H9 (cell line): ENCODE measurements around the gene DTD1. TPM values are rescaled to one million over a fixed set of nuclear protein-coding genes. Genes with fewer than 3 reads are reported as not detected.

Source experiments
- DNase-seq: peaks from one replicate; pipeline ENCODE4 v3.0.0-alpha.2; 2017
- H2AFZ ChIP-seq: one replicate; pipeline ENCODE4 v1.6.1; 2013; ENCODE audit warnings: mild to moderate bottlenecking, low read length, control low read depth, moderate library complexity
- H2AK5ac ChIP-seq: 2 replicates; pipeline ENCODE4 v1.6.1; 2013; ENCODE audit warnings: low read length, control low read depth, mixed read lengths; ENCODE audit not compliant: insufficient read length
- H2BK120ac ChIP-seq: one replicate; pipeline ENCODE4 v1.6.1; 2013; ENCODE audit warnings: low read depth, mild to moderate bottlenecking, low read length, control low read depth, inconsistent platforms; ENCODE audit not compliant: poor library complexity, severe bottlenecking
- H2BK12ac ChIP-seq: 2 replicates; pipeline ENCODE4 v1.6.1; 2013; ENCODE audit warnings: low read length, control low read depth, mixed read lengths, low read depth; ENCODE audit not compliant: insufficient read length
- H2BK15ac ChIP-seq: 2 replicates; pipeline ENCODE4 v1.6.1; 2013; ENCODE audit warnings: low read depth, low read length, control low read depth
- H2BK20ac ChIP-seq: one replicate; pipeline ENCODE4 v1.6.1; 2013; ENCODE audit warnings: low read depth, mild to moderate bottlenecking, low read length, control low read depth, inconsistent platforms; ENCODE audit not compliant: poor library complexity, severe bottlenecking
- H2BK5ac ChIP-seq: 2 replicates; pipeline ENCODE4 v1.6.1; 2013; ENCODE audit warnings: low read length, control low read depth, mixed read lengths; ENCODE audit not compliant: insufficient read length
- H3K14ac ChIP-seq: 2 replicates; pipeline ENCODE4 v1.6.1; 2013; ENCODE audit warnings: low read length, control low read depth; ENCODE audit not compliant: insufficient read depth
- H3K18ac ChIP-seq: 2 replicates; pipeline ENCODE4 v1.6.1; 2013; ENCODE audit warnings: low read depth, mild to moderate bottlenecking, mixed read lengths, low read length, control low read depth; ENCODE audit not compliant: insufficient read length
- H3K23ac ChIP-seq: 2 replicates; pipeline ENCODE4 v1.6.1; 2013; ENCODE audit warnings: low read length, control low read depth, mixed read lengths, low read depth; ENCODE audit not compliant: insufficient read length
- H3K23me2 ChIP-seq: 2 replicates; pipeline ENCODE4 v1.6.1; 2013; ENCODE audit warnings: low read depth, mild to moderate bottlenecking, mixed read lengths, low read length, control low read depth; ENCODE audit not compliant: insufficient read length, poor library complexity, severe bottlenecking
- H3K27ac ChIP-seq: 2 replicates; pipeline ENCODE4 v1.5.1; 2013; ENCODE audit warnings: low read length, control low read depth, mixed read lengths, low read depth; ENCODE audit not compliant: insufficient read length
- H3K27me3 ChIP-seq: 2 replicates; pipeline ENCODE4 v1.6.1; 2013; ENCODE audit warnings: low read length, control low read depth, inconsistent platforms; ENCODE audit not compliant: insufficient read depth
- H3K4ac ChIP-seq: 2 replicates; pipeline ENCODE4 v1.6.1; 2013; ENCODE audit warnings: low read depth, mild to moderate bottlenecking, control low read depth, inconsistent platforms, low read length, moderate library complexity
- H3K4me1 ChIP-seq: 2 replicates; pipeline ENCODE4 v1.6.1; 2013; ENCODE audit warnings: low read length, control low read depth, inconsistent platforms; ENCODE audit not compliant: insufficient read depth
- H3K4me2 ChIP-seq: 2 replicates; pipeline ENCODE4 v1.6.1; 2013; ENCODE audit warnings: low read length, control low read depth, mixed read lengths; ENCODE audit not compliant: insufficient read length, insufficient read depth
- H3K56ac ChIP-seq: 2 replicates; pipeline ENCODE4 v1.6.1; 2013; ENCODE audit warnings: low read depth, mild to moderate bottlenecking, mixed read lengths, low read length, control low read depth; ENCODE audit not compliant: insufficient read length
- H3K79me1 ChIP-seq: 2 replicates; pipeline ENCODE4 v1.6.1; 2013; ENCODE audit warnings: low read depth, mild to moderate bottlenecking, moderate library complexity, low read length, control low read depth, inconsistent platforms; ENCODE audit not compliant: insufficient read depth, poor library complexity, severe bottlenecking
- H3K79me2 ChIP-seq: 2 replicates; pipeline ENCODE4 v1.6.1; 2013; ENCODE audit warnings: low read length, control low read depth, inconsistent platforms; ENCODE audit not compliant: insufficient read depth
- H3K9ac ChIP-seq: 2 replicates; pipeline ENCODE4 v1.6.1; 2013; ENCODE audit warnings: low read length, control low read depth, mixed read lengths; ENCODE audit not compliant: insufficient read length; ENCODE audit errors: extremely low read depth
- H3K9me3 ChIP-seq: one replicate; pipeline ENCODE4 v1.6.1; 2013; ENCODE audit warnings: low read depth, low read length, inconsistent platforms; ENCODE audit not compliant: control insufficient read depth
- H3T11ph ChIP-seq: one replicate; pipeline ENCODE4 v1.6.1; 2013; ENCODE audit warnings: mild to moderate bottlenecking, low read length, control low read depth, inconsistent platforms
- H4K20me1 ChIP-seq: one replicate; pipeline ENCODE4 v1.6.1; 2013; ENCODE audit not compliant: control insufficient read depth, insufficient read length, insufficient read depth
- H4K5ac ChIP-seq: 2 replicates; pipeline ENCODE4 v1.6.1; 2013; ENCODE audit warnings: low read depth, mild to moderate bottlenecking, mixed read lengths, low read length, control low read depth; ENCODE audit not compliant: insufficient read length
- H4K8ac ChIP-seq: replicated peaks from 2 replicates; pipeline ENCODE4 v1.6.1; 2013; ENCODE audit warnings: low read length, control low read depth, mixed read lengths, low read depth; ENCODE audit not compliant: insufficient read length
- H4K91ac ChIP-seq: 2 replicates; pipeline ENCODE4 v1.6.1; 2013; ENCODE audit warnings: low read depth, mild to moderate bottlenecking, moderate library complexity, mixed read lengths, low read length, control low read depth; ENCODE audit not compliant: insufficient read length
- H3K27ac Mint-ChIP-seq, 3 experiments: 2 replicates in 2 of 3; 3 replicates in 1 of 3; pipeline ENCODE4 v1.8.0; 2020 to 2021; ENCODE audit warnings: mixed read lengths in 3 of 3, mild to moderate bottlenecking in 1 of 3, moderate library complexity in 1 of 3
- H3K27me3 Mint-ChIP-seq: 2 replicates; pipeline ENCODE4 v1.8.0; 2021; ENCODE audit warnings: low read depth, mild to moderate bottlenecking, moderate library complexity, mixed read lengths
- H3K36me3 Mint-ChIP-seq, 3 experiments: 2 replicates in 2 of 3; 3 replicates in 1 of 3; pipeline ENCODE4 v1.8.0; 2020 to 2021; ENCODE audit warnings: low read depth in 3 of 3, mixed read lengths in 3 of 3; ENCODE audit not compliant: insufficient read depth in 1 of 3
- H3K4me1 Mint-ChIP-seq, 2 experiments: 2 replicates each; pipeline ENCODE4 v1.8.0; 2020; ENCODE audit warnings: mixed read lengths in 2 of 2
- H3K4me3 Mint-ChIP-seq, 2 experiments: 2 replicates in 1 of 2; 3 replicates in 1 of 2; pipeline ENCODE4 v1.8.0; 2020 to 2021; ENCODE audit warnings: mild to moderate bottlenecking in 2 of 2, mixed read lengths in 2 of 2, moderate library complexity in 1 of 2
- H3K9me3 Mint-ChIP-seq, 2 experiments: 2 replicates in 1 of 2; 3 replicates in 1 of 2; pipeline ENCODE4 v1.8.0; 2020; ENCODE audit warnings: mild to moderate bottlenecking in 2 of 2, mixed read lengths in 2 of 2, moderate library complexity in 1 of 2
- WGBS: extraction: QIAGEN DNeasy Blood & Tissue Kit; methylation state at CpG from one replicate; pipeline ENCODE4 v1.1.7; 2013; ENCODE audit warnings: missing lambda C conversion rate, low lambda C conversion rate, mixed read lengths; ENCODE audit not compliant: insufficient read length; ENCODE audit errors: extremely low coverage; 5-methylcytosine and 5-hydroxymethylcytosine counted together
- total RNA-seq: library from RNA; stranded (reverse); gene quantifications from 2 replicates; pipeline ENCODE4 v1.2.1, GENCODE V29; 2021
- TF ChIP-seq, protein P1 (sequence below): fragments of 200-600 bp; sonication (generic); conservative IDR thresholded peaks from 3 replicates; pipeline ENCODE4 v1.8.0; 2021; ENCODE audit warnings: antibody characterized with exemption, mild to moderate bottlenecking

Gene DTD1
- total RNA-seq, 1 experiment from 2014 or later = 62.0 TPM

DNA sequence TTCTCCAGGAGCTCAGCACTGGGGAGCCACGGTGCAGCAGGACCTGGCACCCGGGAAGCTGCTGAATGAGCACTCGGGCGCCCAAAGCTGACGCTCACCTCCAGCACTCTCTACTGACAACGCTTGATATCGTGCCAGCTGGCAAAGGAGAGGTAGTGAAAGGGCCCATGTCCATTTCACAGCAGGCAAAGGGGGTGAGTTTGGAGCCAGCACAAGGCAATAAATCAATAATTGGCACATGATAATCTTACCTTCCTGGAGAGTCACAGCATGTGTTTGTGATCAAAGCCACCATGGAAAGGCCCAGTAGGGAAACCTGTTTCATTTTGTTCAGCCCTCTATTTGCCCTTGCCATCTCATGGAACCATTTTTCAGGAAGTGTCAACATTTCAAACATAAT lies 43.9 kb upstream of the DTD1 start:
- no peak overlapping the region for H3K4me3 Mint-ChIP-seq
- no peaks in the 10 kb centered on the region for H3K27me3 Mint-ChIP-seq
- Histone ChIP-seq H3K4me1 (no peaks in the 10 kb centered on the region), H2BK12ac (no peak overlapping the region), H4K5ac (no peak overlapping the region), H3K56ac (no peak overlapping the region), H2AFZ (no peak overlapping the region), H3K4me2 (no peak overlapping the region), H3K14ac (no peak overlapping the region), H3K27ac (no peak overlapping the region), H3K79me2 (no peaks in the 10 kb centered on the region), H3K9me3 (no peaks in the 10 kb centered on the region), H4K91ac (no peak overlapping the region), H3K18ac (no peak overlapping the region), H2AK5ac (no peak overlapping the region), H2BK20ac (no peak overlapping the region), H3K9ac (no peak overlapping the region), H2BK120ac (no peak overlapping the region), H3K23me2 (no peaks in the 10 kb centered on the region), H2BK5ac (no peak overlapping the region), H2BK15ac (no peak overlapping the region), H3T11ph (no peak overlapping the region), H3K4ac (no peak overlapping the region), H3K27me3 (no peaks in the 10 kb centered on the region), H3K23ac (no peak overlapping the region), H4K8ac (no peak overlapping the region), H3K79me1 (no peaks in the 10 kb centered on the region), H4K20me1 (no peaks in the 10 kb centered on the region)
- H3K36me3 Mint-ChIP-seq = peaks cover 19 to 66% (median 49%) of the 10 kb centered on the region in 3 experiments
- TF ChIP-seq, protein P1, sequence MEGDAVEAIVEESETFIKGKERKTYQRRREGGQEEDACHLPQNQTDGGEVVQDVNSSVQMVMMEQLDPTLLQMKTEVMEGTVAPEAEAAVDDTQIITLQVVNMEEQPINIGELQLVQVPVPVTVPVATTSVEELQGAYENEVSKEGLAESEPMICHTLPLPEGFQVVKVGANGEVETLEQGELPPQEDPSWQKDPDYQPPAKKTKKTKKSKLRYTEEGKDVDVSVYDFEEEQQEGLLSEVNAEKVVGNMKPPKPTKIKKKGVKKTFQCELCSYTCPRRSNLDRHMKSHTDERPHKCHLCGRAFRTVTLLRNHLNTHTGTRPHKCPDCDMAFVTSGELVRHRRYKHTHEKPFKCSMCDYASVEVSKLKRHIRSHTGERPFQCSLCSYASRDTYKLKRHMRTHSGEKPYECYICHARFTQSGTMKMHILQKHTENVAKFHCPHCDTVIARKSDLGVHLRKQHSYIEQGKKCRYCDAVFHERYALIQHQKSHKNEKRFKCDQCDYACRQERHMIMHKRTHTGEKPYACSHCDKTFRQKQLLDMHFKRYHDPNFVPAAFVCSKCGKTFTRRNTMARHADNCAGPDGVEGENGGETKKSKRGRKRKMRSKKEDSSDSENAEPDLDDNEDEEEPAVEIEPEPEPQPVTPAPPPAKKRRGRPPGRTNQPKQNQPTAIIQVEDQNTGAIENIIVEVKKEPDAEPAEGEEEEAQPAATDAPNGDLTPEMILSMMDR = no peak
- H3K4me1 Mint-ChIP-seq = no peaks in the 10 kb centered on the region
- no peak for DNase-seq
- no peaks in the 10 kb centered on the region for H3K9me3 Mint-ChIP-seq
- WGBS = no CpG with 5 or more reads among the region's 7 CpGs
- peak overlapping the region in 1 of 3 experiments; percentile 62; a peak in 1 of 7 replicates for H3K27ac Mint-ChIP-seq
